H1 (cell line): ENCODE results near the gene CPED1. TPM values are rescaled to one million over a fixed set of nuclear protein-coding genes. Genes with fewer than 3 reads are reported as not detected.

Experiments
- EGR1 ChIP-seq: IDR thresholded peaks from 2 replicates; pipeline ENCODE4 v1.6.1; 2011; ENCODE audit warnings: low read depth, low read length, borderline replicate concordance
- SP4 ChIP-seq: IDR thresholded peaks from 2 replicates; pipeline ENCODE4 v1.6.1; 2012; ENCODE audit warnings: low read length, inconsistent platforms
- ZNF274 ChIP-seq: IDR thresholded peaks from 2 replicates; pipeline ENCODE4 v1.7.0; 2012; ENCODE audit warnings: low read length, borderline replicate concordance; ENCODE audit errors: extremely low read depth
- polyA plus RNA-seq, 7 experiments: library from polyadenylated mRNA; depleted of rRNA in 3 of 7; stranded (reverse) in 5 of 7; unstranded in 2 of 7; fragments of >200 nt in 5 of 7; fragments of 200-250 nt in 2 of 7; gene quantifications; 1 replicate in 5 of 7; 2 replicates in 1 of 7; 4 replicates in 1 of 7; pipeline versions ENCODE4 v1.2.1 to v1.2.3, GENCODE V29; 2011 to 2013; ENCODE audit warnings: missing spikeins in 2 of 7, mixed read lengths in 2 of 7
- total RNA-seq: library from RNA; stranded (reverse); fragmentation: NEBNext Ultra II Directional; extraction: Animal tissue kit (Norgen Biotek cat#: 25700); gene quantifications from 2 replicates; pipeline ENCODE4 v1.2.1, GENCODE V29; 2021

CPED1 gene
- total and polyA plus RNA-seq, 2 of the 8 experiments (the other 6 are each of a cell fraction or from before 2014, with no cell fraction given), result 0.08 to 0.39 TPM

GRCh38 chr7:120950539-120951308 lies 37.8 kb upstream of the CPED1 start, which contains the start of gene ING3 (continued):
- TF ChIP-seq ZNF274 (no peak), SP4 (no peak), EGR1 (peak; percentile 75; the same call in 1 of the 2 replicates)
